ENCODE measurements around the gene SMYD3.

The SMYD3 gene

GRCh38 chr1:245870698-245871097, 636.4 kb downstream of the SMYD3 start:
- DNase-seq (ENCODE audit: low read depth), result no peak

DNA sequence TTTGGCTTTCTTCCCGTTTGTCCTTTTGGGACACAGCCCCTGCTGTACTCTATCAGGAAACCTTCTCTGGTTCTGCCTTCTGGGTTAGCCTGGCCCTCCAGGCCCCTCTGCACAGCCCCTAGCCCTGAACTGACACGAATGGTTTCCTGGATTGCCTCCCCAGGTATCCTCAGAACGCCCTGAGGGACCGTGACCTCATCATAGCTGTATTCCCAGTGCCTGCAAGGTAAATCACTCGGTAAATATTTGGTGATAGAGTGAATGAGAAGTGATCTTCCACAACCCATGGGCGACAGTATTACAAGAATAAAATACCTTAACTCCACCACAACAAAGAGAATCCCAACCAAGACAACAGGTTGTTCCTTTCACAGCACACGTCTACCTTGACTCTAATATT, 637.2 kb downstream of the SMYD3 start:
- no peak for DNase-seq (ENCODE audit: low read depth)

GRCh38 chr1:245867738-245868137, 639.3 kb downstream of the SMYD3 start:
- no peak for DNase-seq (ENCODE audit: low read depth)

GRCh38 chr1:245864872-245865271, 642.2 kb downstream of the SMYD3 start:
- DNase-seq (ENCODE audit: low read depth), result no peak

GRCh38 chr1:245863566-245864184, 643.4 kb downstream of the SMYD3 start:
- DNase-seq (ENCODE audit: low read depth), result no peak

DNA sequence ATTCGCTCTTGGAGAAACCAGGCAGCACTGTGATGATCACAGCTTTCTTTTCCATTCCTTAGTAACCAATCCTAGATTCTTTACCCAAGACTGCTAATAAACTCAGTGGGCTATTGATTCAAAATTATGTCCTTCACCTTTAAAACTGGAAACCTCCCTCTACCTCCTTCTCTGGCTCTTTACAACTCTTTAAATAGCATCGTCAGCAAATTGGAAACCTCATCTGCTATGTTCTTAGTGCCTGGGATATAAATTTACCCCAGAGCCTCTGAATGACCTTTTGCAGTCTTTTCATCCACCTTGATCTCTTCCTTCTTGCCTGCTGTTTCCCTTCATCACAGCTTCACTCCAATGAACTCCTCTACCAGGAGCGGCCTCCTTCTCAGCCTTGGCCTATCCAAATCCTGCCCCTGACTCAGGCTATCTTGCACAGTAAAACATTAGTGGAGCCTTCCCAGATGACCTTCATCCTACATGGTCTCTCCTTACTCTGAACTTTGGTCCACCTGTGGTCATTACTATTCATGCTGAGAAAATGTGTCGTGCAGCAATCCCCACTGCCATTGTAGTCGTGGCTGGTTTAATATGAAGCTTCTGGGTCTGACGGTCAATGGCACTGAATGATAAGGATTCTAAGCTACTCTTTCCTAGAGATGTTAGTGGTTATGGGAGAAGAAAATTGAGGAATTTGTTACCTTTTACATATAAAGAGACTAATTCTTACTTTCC, 644.1 kb downstream of the SMYD3 start:
- DNase-seq (ENCODE audit: low read depth), result no peak

DNA sequence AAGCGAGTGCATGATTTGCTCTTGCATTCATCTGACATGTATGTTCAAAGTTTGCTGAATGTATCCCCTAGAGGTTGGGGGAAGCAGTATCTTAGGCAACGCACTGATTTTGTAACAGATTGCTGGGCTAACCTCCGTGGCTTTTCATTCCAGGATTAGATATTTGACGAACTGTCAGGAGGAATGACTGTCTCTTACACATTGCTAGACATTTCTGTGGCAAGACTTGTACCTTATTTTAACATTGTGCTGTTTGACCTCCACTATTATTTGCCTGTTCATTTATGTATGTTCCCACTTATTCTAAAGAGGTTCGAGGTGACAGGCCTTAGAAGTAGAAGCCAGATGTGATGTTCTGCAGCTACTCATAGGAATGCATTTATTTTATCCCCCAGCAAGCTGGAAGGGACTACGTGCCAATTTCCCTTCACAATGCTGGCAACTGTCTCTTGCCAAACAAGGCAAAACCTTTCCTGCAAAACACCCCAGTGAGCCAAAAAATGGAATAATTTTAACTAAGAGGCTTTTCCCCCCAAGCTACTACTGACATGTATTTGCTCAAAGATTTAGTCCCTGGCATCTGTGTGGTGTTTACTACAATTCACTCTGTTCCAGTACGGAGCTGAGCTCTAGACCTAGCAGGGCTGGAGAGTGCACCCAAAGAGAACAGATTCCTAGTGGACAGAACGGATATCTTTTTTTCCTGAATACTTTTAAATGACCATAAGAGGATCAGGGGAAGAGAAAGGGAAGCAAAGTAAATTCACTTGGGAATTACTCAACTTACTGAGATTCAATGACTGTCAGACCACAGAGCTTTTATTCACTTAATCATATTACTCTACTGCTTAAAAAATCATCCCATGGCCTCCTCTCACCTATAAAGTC, 646.2 kb downstream of the SMYD3 start:
- peak; percentile 39 for DNase-seq (ENCODE audit: low read depth)

DNA sequence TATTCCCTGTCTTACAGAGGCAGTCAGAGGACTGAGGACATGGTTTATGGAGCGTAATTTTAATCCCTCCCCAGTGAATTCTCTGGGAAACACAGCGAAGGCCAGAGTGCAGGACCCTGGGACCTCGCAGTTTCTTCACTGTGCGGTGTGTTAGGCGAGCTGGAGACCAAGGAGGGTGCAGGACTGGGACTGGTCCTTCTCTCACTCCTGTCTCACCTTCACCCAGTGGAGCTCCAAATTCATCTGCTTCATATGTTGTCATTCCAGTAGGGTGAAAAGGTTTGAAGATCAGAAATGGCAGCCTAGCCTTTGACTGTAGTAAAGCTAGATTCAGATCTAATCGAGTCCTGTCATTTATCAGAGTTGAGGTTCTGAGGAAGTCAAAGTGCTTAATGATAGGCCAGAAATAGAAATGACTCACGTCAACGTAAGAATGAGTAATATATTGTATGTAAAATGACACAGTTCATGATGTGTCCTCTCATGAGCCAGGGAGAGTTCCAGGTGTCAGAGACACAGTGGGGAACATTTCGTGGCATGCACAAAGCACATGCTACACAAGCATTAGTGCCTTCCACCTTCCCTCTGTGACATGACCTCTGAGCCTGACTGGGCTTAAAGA, 647.5 kb downstream of the SMYD3 start:
- DNase-seq (ENCODE audit: low read depth), result no peak

DNA sequence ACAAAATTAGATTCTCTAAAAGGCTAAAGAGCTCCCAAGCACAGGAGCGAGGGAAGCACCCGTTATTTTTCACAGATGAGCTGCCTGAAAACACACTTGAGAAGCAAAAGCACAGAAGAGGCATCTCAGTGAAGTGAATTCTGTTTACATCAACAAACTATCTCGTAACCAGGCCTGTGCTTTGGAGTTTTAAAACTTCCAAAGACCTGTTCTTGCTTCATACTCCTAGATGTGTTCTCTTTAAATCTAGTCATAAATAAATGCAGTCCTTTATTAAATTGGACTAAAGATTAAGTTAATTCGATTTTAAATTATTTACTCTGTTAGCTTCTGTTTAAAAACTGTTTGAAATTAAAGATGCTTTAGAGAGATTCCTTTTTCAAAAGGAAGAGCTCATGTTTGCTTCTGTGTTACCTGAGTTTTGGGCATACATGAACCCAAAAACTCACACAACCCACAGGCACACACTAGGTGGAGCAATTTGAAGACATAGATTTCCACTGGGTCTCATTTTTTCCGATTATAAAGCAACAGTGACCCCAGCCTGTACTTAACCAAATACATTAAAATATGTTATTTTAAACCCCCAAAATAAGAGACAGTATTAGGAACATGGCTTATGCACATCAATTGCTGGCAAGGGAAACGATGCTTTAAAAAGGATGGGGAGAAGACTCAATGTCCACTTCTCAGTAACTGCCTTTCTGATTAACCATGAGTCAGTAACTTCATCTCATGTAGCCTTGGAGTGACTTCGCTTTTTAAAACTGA, 648.2 kb downstream of the SMYD3 start:
- DNase-seq (ENCODE audit: low read depth), result no peak

- DNase-seq (ENCODE audit: low read depth), result no peak
Observed at GRCh38 chr1:245858022-245858721, 648.9 kb downstream of the SMYD3 start.

DNA sequence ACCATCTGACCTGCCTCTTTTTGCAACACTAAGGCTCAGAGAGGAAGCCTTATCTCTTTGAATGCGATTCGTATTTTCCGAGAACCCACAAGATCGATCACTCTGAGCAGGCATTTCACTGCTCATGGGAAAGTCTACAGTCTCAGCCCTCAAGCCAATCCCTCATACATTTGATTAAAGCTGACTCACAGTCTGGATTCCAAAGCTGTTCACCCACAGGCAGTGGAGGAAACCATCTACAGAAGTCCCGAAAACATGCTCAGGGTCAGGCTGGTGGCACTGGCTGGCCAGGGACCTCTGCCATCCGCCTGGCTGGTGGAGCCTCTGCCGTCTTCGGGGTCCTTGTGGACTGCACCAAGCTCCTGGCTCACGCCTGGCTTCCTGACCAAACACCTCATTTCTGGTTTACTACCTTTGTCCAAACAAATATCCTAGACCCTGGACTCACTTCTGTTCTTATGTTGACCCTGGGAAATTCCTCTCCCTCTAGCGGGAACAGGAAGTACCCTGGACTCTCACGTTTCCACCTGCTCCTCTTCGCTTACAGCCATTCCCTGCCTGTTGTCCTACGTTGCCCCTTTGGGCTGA, 650.0 kb downstream of the SMYD3 start:
- no peak for DNase-seq (ENCODE audit: low read depth)

GRCh38 chr1:245855846-245856730, 651.0 kb downstream of the SMYD3 start:
- DNase-seq (ENCODE audit: low read depth), result no peak

- no peak for DNase-seq (ENCODE audit: low read depth)
Observed at GRCh38 chr1:245853291-245853690, 653.8 kb downstream of the SMYD3 start.

DNA sequence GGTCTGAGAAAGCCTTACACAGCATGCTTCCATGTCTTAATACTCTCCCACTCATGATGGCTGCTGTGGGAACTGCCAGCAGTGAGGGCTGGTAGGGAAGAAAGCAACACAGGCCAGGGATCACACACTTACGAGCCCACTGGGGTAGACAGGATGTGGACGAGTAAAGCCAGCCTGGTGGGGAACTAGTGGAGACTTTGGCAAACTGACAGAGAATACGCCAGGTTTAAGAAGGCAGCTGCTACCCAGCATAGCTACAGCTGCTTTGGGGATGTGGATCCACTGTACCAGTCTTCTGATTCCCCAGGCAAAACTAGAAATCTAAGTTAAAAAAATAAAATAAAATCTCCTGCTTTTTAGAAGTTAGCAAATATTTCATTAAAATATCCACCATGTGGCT, 664.0 kb downstream of the SMYD3 start:
- no peak for DNase-seq (ENCODE audit: low read depth)

- no peak for DNase-seq (ENCODE audit: low read depth)
Observed at GRCh38 chr1:245842106-245842505, 665.0 kb downstream of the SMYD3 start.

- no peak for DNase-seq (ENCODE audit: low read depth)
Observed at GRCh38 chr1:245840971-245841370, 666.1 kb downstream of the SMYD3 start.

DNA sequence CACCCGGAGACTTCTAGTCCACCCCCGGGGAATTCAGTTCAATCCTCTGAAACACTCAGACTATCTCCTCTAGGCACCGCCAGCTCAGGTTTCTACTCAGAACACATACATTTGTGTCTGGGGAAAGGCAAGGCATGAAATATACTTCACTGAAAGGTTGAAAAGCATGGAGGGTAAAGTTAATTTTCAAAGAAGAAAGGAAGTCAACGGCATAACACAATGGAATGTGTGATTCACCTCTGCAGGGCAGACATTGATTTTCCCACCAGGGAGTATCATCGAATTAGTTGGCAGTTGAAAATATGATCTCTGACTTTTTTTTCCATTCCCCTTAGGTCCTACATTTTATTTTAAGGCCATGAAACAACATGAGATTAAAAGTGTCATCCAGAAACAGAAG, 669.4 kb downstream of the SMYD3 start:
- DNase-seq (ENCODE audit: low read depth), result no peak

GRCh38 chr1:245835386-245835785, 671.7 kb downstream of the SMYD3 start:
- DNase-seq (ENCODE audit: low read depth), result no peak

GRCh38 chr1:245834002-245834401, 673.1 kb downstream of the SMYD3 start:
- DNase-seq (ENCODE audit: low read depth), result no peak

Data from GM04503 (cell line).